ENCODE data around the gene ABHD16A. TPM values are rescaled to one million over a fixed set of nuclear protein-coding genes. Genes with fewer than 3 reads are reported as not detected.

Gene ABHD16A
- total and polyA plus RNA-seq, 10 of the 15 experiments (the other 5 are each of a cell fraction or from before 2014, with no cell fraction given) = 7.5 to 43.0 (median 32.9) TPM

GRCh38 chr6:31736021-31736767 is 33.1 kb upstream of the ABHD16A start, which contains the start of gene CLIC1 (continued):
- no peak for TF ChIP-seq SRF (IDR thresholded peaks at IDR 0.05; ENCODE audit: low read depth in 2 of 2, low read length in 2 of 2)
- 0 out of 2 replicates have a peak, but pooled peaks have one; percentile 34 for TF ChIP-seq ELK1 (IDR thresholded peaks at IDR 0.05; ENCODE audit: low read depth, low read length)
- no peak for TF ChIP-seq USF1 (IDR thresholded peaks at IDR 0.05; ENCODE audit: borderline replicate concordance, extremely low read length, insufficient read depth, low read depth, low read length)
- TF ChIP-seq SUZ12 (IDR thresholded peaks at IDR 0.05; ENCODE audit: unreplicated experiment) = no peak
- TF ChIP-seq SIX5 (IDR thresholded peaks at IDR 0.05; ENCODE audit: low read depth, low read length, severe bottlenecking) = no peak
- no peak for TF ChIP-seq YBX1 (IDR thresholded peaks at IDR 0.05)
- peak; percentile 73 for TF ChIP-seq IKZF1 (conservative IDR thresholded peaks at IDR 0.05)
- TF ChIP-seq CREB1 (IDR thresholded peaks at IDR 0.05; ENCODE audit: low read depth) = no peak
- peak; percentile 67; the same call in 1 of the 2 replicates for TF ChIP-seq MLLT1 (IDR thresholded peaks at IDR 0.05)
- no peak for TF ChIP-seq RCOR1 (conservative IDR thresholded peaks at IDR 0.05; ENCODE audit: low read depth, low read length)
- peak; percentile 12 for TF ChIP-seq SP1 (IDR thresholded peaks at IDR 0.05; ENCODE audit: low read depth, low read length)
- peak; percentile 84; the same call in 1 of the 2 replicates for TF ChIP-seq TAF1 (IDR thresholded peaks at IDR 0.05; ENCODE audit: borderline replicate concordance, low read depth, low read length)
- no peak for TF ChIP-seq PML (IDR thresholded peaks at IDR 0.05; ENCODE audit: low read length)
- peak; percentile 21; the same call in 1 of the 2 replicates for TF ChIP-seq ZBTB40 (IDR thresholded peaks at IDR 0.05; ENCODE audit: borderline replicate concordance)
- TF ChIP-seq EED (IDR thresholded peaks at IDR 0.05; ENCODE audit: low read depth) = peak; percentile 52
- TF ChIP-seq MEF2B (IDR thresholded peaks at IDR 0.05; ENCODE audit: partially characterized antibody, poor library complexity, severe bottlenecking) = peak; percentile 86
- TF ChIP-seq RBBP5 (conservative IDR thresholded peaks at IDR 0.05) = no peak
- no peak for TF ChIP-seq IRF5 (IDR thresholded peaks at IDR 0.05; ENCODE audit: borderline replicate concordance)
